Prostate gland (tissue), 2 donors: ENCODE measurements around the gene NRXN2. TPM values are rescaled to one million over a fixed set of nuclear protein-coding genes. Genes with fewer than 3 reads are reported as not detected.

Experiments used
- DNase-seq: peaks from one replicate; pipeline ENCODE4 v3.0.0-alpha.2; 2019; ENCODE audit warnings: low spot score
- H3K27ac ChIP-seq, 2 donors: fragments of 200-600 bp; sonication (generic); 2 replicates each; pipeline ENCODE4 v1.5.1; 2017 to 2019
- H3K27me3 ChIP-seq: fragments of 200-600 bp; sonication (generic); replicated peaks from 2 replicates; pipeline ENCODE4 v1.5.1; 2019; ENCODE audit not compliant: insufficient read depth
- H3K36me3 ChIP-seq, 2 donors: fragments of 200-600 bp; sonication (generic); 1 replicate in 1 of 2; 2 replicates in 1 of 2; pipeline versions ENCODE4 v1.5.1 to v1.8.1; 2017 to 2019
- H3K4me1 ChIP-seq: fragments of 200-600 bp; sonication (generic); replicated peaks from 2 replicates; pipeline ENCODE4 v1.5.1; 2019
- H3K4me3 ChIP-seq, 2 donors: fragments of 200-600 bp; sonication (generic); 2 replicates each; pipeline ENCODE4 v1.5.1; 2017 to 2019
- H3K9me3 ChIP-seq: fragments of 200-600 bp; sonication (generic); 2 replicates; pipeline ENCODE4 v1.5.1; 2017
- CTCF ChIP-seq, 4 experiments: fragments of 200-600 bp in 2 of 4; fragments of 450-650 bp in 2 of 4; sonication (generic) in 2 of 4; IDR thresholded peaks; 1 replicate in 3 of 4; 2 replicates in 1 of 4; pipeline ENCODE4 v1.5.1; 2016 to 2019; ENCODE audit warnings: antibody characterized with exemption in 4 of 4, mild to moderate bottlenecking in 2 of 4, moderate library complexity in 2 of 4
- POLR2A ChIP-seq: fragments of 450-650 bp; IDR thresholded peaks from one replicate; pipeline ENCODE4 v1.6.1; 2016; ENCODE audit warnings: antibody characterized with exemption, mild to moderate bottlenecking
- POLR2AphosphoS5 ChIP-seq: sonication (generic); formaldehyde crosslinking; IDR thresholded peaks from one replicate; pipeline ENCODE4 v1.6.1; 2017; ENCODE audit warnings: antibody characterized with exemption
- WGBS: methylation state at CpG from one replicate; pipeline ENCODE4 v1.1.5; 2018; 5-methylcytosine and 5-hydroxymethylcytosine counted together
- intact Hi-C: fragments of 100-400 bp; cut with DNase I; formaldehyde crosslinking; loops from one replicate; pipeline ENCODE4 v1.14.2; 2022
- total RNA-seq, 2 donors: library from RNA; depleted of rRNA; stranded (reverse); fragments of >200 nt; gene quantifications; one replicate each; pipeline ENCODE4 v1.1.0, GENCODE V29; 2016

Gene NRXN2
- total RNA-seq, 2 donors from 2014 or later: 0.46 to 26.8 TPM

GRCh38 chr11:64720167-64720566, 2.8 kb downstream of the NRXN2 start:
- Histone ChIP-seq H3K4me3 (no peak overlapping the region), H3K27ac (no peak overlapping the region), H3K9me3 (no peaks in the 10 kb centered on the region), H3K4me1 (no peaks in the 10 kb centered on the region), H3K36me3 (no peaks in the 10 kb centered on the region), H3K27me3 (peaks cover 37% of the 10 kb centered on the region)
- intact Hi-C loops: no loop called here
- DNase-seq: no peak
- no peak for TF ChIP-seq POLR2AphosphoS5
- no peak for TF ChIP-seq CTCF (IDR thresholded peaks at IDR 0.05)
- TF ChIP-seq POLR2A: no peak
- 74% methylated on average over 9 of the region's 9 CpGs for WGBS

DNA sequence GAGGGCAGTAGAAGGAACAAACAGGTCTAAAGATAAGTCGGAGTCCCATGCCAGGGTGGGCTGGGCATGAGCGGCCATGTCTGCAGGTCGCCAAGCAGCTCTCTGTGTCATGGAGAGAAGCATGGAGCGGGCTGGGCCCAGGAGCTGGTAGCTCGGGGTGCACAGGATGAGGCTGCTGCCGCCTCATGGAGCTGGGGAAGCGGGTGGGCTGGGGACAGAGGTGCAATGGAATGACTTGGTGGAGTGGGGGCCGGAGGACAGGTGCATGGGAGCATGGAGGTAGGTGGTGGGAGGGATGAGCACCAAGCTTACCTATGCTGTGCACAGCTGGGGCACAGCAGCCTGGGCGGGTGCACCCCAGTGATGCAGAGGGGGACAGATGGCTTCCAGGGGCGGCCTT, 3.6 kb downstream of the NRXN2 start:
- no peaks in the 10 kb centered on the region for H3K36me3 ChIP-seq
- H3K9me3 ChIP-seq: no peaks in the 10 kb centered on the region
- intact Hi-C loops: no loop called here
- no peak for DNase-seq
- H3K27me3 ChIP-seq: peaks cover 37% of the 10 kb centered on the region
- 86% methylated on average over 10 of the region's 10 CpGs for WGBS
- no peaks in the 10 kb centered on the region for H3K4me1 ChIP-seq
- no peak overlapping the region for H3K4me3 ChIP-seq
- H3K27ac ChIP-seq: no peak overlapping the region
- TF ChIP-seq POLR2AphosphoS5: no peak
- no peak for TF ChIP-seq POLR2A
- no peak for TF ChIP-seq CTCF (IDR thresholded peaks at IDR 0.05)

DNA sequence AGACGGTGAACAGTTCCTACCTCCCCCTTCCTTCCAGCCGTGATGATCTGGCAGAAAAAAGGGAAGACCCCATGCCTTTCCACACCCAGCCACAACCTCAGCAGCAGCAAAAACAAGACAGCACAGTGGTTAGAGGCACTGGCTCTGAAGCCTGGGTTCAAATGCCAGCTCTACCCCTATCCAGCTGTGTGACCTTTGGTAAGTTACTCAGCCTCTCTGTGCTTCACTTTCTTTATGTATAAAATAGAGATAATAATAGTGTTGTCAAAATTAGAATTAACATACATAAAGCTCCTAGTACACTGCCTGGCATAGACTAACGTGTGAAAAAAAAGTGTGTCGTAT, 4.2 kb downstream of the NRXN2 start:
- Histone ChIP-seq H3K36me3 (no peaks in the 10 kb centered on the region), H3K27ac (no peak overlapping the region), H3K27me3 (peaks cover 37% of the 10 kb centered on the region), H3K9me3 (no peaks in the 10 kb centered on the region), H3K4me3 (no peak overlapping the region), H3K4me1 (no peaks in the 10 kb centered on the region)
- intact Hi-C loops: no loop called here
- WGBS: 65% methylated on average over 4 of the region's 4 CpGs
- TF ChIP-seq POLR2A (no peak), POLR2AphosphoS5 (no peak), CTCF (IDR thresholded peaks at IDR 0.05) (no peak)
- DNase-seq: no peak

DNA sequence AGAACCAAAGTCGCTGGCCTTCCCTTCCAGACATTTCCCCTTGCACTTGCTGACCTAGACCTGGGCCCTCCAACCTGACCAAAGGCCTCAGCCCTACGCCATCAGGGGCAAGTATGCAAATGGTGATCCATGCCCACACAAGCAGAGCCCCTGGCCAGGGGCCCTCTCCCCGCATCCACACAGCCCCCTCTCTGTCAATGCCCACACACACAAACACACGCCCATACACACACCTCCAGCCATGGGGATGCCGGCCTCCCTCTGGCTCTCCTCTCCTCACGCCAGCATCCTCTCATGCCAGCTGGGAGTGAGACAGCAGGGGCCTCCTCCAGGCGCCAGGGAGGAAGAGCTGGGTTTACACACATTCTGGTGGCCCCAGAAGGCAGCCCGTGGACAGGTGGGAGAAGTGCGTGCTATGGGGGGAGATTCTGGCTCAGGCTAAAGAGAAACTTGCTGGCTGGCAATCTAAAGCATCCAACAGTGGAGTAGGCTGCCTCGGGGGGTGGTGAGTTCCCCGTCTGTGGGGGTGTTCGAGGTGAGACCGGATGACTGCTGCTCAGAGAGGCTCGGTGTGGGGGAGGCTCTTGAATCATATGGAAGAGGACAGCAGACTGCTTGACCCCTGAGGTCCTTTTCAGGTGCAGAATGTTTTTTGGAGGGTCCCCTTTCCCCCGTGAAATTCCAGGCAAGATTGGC, 4.8 kb downstream of the NRXN2 start:
- intact Hi-C loops: no loop called here
- DNase-seq: no peak
- WGBS: 77% methylated on average over 15 of the region's 15 CpGs
- H3K4me1 ChIP-seq: no peaks in the 10 kb centered on the region
- H3K9me3 ChIP-seq: no peaks in the 10 kb centered on the region
- peaks cover 37% of the 10 kb centered on the region for H3K27me3 ChIP-seq
- H3K4me3 ChIP-seq: no peak overlapping the region
- no peaks in the 10 kb centered on the region for H3K36me3 ChIP-seq
- no peak overlapping the region for H3K27ac ChIP-seq
- TF ChIP-seq POLR2AphosphoS5 (no peak), CTCF (IDR thresholded peaks at IDR 0.05) (no peak), POLR2A (no peak)

- peaks cover 37% of the 10 kb centered on the region for H3K27me3 ChIP-seq
- intact Hi-C loops: no loop called here
- WGBS: 80% methylated on average over 4 of the region's 4 CpGs
These were observed 5.8 kb downstream of the NRXN2 start for GRCh38 chr11:64717268-64717578.

More at GRCh38 chr11:64717268-64717578, 5.8 kb downstream of the NRXN2 start:
- H3K4me1 ChIP-seq: no peaks in the 10 kb centered on the region
- no peaks in the 10 kb centered on the region for H3K9me3 ChIP-seq
- no peak for DNase-seq
- no peak overlapping the region for H3K4me3 ChIP-seq
- no peak for TF ChIP-seq POLR2A
- TF ChIP-seq CTCF (IDR thresholded peaks at IDR 0.05): no peak
- no peak for TF ChIP-seq POLR2AphosphoS5
- no peak overlapping the region for H3K27ac ChIP-seq
- no peaks in the 10 kb centered on the region for H3K36me3 ChIP-seq
